Neural crest cell (in vitro differentiated cells): ENCODE data around the gene ZDHHC20. TPM values are rescaled to one million over a fixed set of nuclear protein-coding genes. Genes with fewer than 3 reads are reported as not detected.

Experiments
- DNase-seq: peaks from one replicate; pipeline ENCODE4 v3.0.0; 2021; ENCODE audit warnings: low read depth, mixed read lengths, low spot score
- H3K27ac Mint-ChIP-seq: one replicate; pipeline ENCODE4 v1.8.0; 2021; ENCODE audit warnings: mild to moderate bottlenecking, mixed read lengths; ENCODE audit not compliant: unreplicated experiment
- H3K27me3 Mint-ChIP-seq: 2 replicates; pipeline ENCODE4 v1.8.0; 2021; ENCODE audit warnings: low read depth, mild to moderate bottlenecking, mixed read lengths
- H3K36me3 Mint-ChIP-seq: 2 replicates; pipeline ENCODE4 v1.8.0; 2021; ENCODE audit warnings: low read depth, mild to moderate bottlenecking, mixed read lengths
- H3K4me1 Mint-ChIP-seq: 2 replicates; pipeline ENCODE4 v1.8.0; 2021; ENCODE audit warnings: mixed read lengths
- H3K4me3 Mint-ChIP-seq: one replicate; pipeline ENCODE4 v1.8.0; 2021; ENCODE audit warnings: mild to moderate bottlenecking, mixed read lengths
- H3K9me3 Mint-ChIP-seq: 2 replicates; pipeline ENCODE4 v1.8.0; 2021; ENCODE audit warnings: mixed read lengths
- total RNA-seq: library from RNA; stranded (reverse); gene quantifications from 2 replicates; pipeline ENCODE4 v1.2.1, GENCODE V29; 2021
- TF ChIP-seq, protein P1 (sequence below): fragments of 200-600 bp; sonication (generic); conservative IDR thresholded peaks from 2 replicates; pipeline ENCODE4 v1.5.0; 2021; ENCODE audit warnings: antibody characterized with exemption, mild to moderate bottlenecking

ZDHHC20 gene
- total RNA-seq, 1 donor from 2014 or later, result 65.7 TPM

GRCh38 chr13:21326155-21327031 lies 132.7 kb downstream of the ZDHHC20 start:
- Mint-ChIP-seq H3K4me3 (peak overlapping the region; percentile 83), H3K27ac (no peak overlapping the region), H3K9me3 (no peaks in the 10 kb centered on the region), H3K27me3 (peaks cover 28% of the 10 kb centered on the region), H3K4me1 (peaks cover 5% of the 10 kb centered on the region), H3K36me3 (no peaks in the 10 kb centered on the region)
- TF ChIP-seq, protein P1, sequence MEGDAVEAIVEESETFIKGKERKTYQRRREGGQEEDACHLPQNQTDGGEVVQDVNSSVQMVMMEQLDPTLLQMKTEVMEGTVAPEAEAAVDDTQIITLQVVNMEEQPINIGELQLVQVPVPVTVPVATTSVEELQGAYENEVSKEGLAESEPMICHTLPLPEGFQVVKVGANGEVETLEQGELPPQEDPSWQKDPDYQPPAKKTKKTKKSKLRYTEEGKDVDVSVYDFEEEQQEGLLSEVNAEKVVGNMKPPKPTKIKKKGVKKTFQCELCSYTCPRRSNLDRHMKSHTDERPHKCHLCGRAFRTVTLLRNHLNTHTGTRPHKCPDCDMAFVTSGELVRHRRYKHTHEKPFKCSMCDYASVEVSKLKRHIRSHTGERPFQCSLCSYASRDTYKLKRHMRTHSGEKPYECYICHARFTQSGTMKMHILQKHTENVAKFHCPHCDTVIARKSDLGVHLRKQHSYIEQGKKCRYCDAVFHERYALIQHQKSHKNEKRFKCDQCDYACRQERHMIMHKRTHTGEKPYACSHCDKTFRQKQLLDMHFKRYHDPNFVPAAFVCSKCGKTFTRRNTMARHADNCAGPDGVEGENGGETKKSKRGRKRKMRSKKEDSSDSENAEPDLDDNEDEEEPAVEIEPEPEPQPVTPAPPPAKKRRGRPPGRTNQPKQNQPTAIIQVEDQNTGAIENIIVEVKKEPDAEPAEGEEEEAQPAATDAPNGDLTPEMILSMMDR, result no peak
- no peak for DNase-seq

GRCh38 chr13:21324803-21325202 lies 134.3 kb downstream of the ZDHHC20 start:
- Mint-ChIP-seq H3K9me3 (no peaks in the 10 kb centered on the region), H3K27me3 (peaks cover 28% of the 10 kb centered on the region), H3K4me3 (no peak overlapping the region), H3K36me3 (no peaks in the 10 kb centered on the region), H3K27ac (no peak overlapping the region), H3K4me1 (peaks cover 5% of the 10 kb centered on the region)
- DNase-seq, result no peak
- TF ChIP-seq, protein P1, result no peak

DNA sequence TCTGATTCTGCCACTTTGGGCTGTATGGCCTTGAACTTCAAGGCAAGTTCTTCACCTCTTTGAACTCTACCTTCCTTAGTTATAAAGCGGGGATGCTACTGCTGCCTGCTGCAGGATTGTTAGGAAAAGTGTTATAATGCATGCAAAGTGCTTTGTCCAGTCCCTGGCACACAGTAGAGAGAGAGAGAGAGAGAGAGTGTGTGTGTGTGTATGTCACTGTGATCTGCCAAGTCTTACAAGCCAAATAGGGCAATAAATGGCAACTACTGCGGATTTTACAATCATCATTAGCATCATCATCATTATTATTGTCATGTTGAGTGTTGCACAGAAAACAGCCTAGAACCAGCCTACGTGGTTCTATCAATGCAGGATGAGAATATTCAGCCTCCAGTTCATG lies 136.1 kb downstream of the ZDHHC20 start:
- TF ChIP-seq, protein P1, result no peak
- H3K27ac Mint-ChIP-seq, result no peak overlapping the region
- H3K9me3 Mint-ChIP-seq, result no peaks in the 10 kb centered on the region
- H3K4me1 Mint-ChIP-seq, result peaks cover 5% of the 10 kb centered on the region
- DNase-seq, result no peak
- H3K27me3 Mint-ChIP-seq, result peaks cover 25% of the 10 kb centered on the region
- no peaks in the 10 kb centered on the region for H3K36me3 Mint-ChIP-seq
- H3K4me3 Mint-ChIP-seq, result no peak overlapping the region

Other genes starting within 250 kb of the ZDHHC20 start
- 34.1 and 34.4 TPM in 2 replicates for gene MICU2, start 144.9 kb upstream of the ZDHHC20 start, total RNA-seq
- gene FGF9, start 211.8 kb upstream of the ZDHHC20 start, total RNA-seq, result 3.7 and 5.0 TPM in 2 replicates